ENCODE data around the gene EDC3. TPM values are rescaled to one million over a fixed set of nuclear protein-coding genes. Genes with fewer than 3 reads are reported as not detected.
A peak's percentile ranks its signal among the peaks of the same experiment; 100 is the strongest.

The EDC3 gene
- total RNA-seq, 5 donors from 2014 or later (not counting 1 experiment from before 2014, with no cell fraction given) = 31.8 to 49.4 (median 43.2) TPM

- WGBS (ENCODE audit: insufficient coverage) = no CpG with 5 or more reads among the region's 1 CpG
- no peaks in the 10 kb centered on the region for H3K27me3 Mint-ChIP-seq
- ATAC-seq (replicated peaks in 1 of 4) (no peak), DNase-seq (no peak)
- H3K4me1 ChIP-seq (ENCODE audit: control insufficient read depth in 1 of 2, extremely low read depth in 1 of 2, insufficient read depth in 2 of 2, low read length in 2 of 2) = no peaks in the 10 kb centered on the region
- H3K36me3 Mint-ChIP-seq = peaks cover 47% of the 10 kb centered on the region
- ChIA-PET CTCF (interaction anchor here (1.0 to 5.5 kb wide), 6 partner anchors 123 to 313 kb away, joined by 3 to 39 read pairs (median 6); no protein-coding TSS in a partner anchor), POLR2A (no interaction called here)
- peaks cover under 1 to 3% (median under 1%) of the 10 kb centered on the region in 3 donors for H3K4me1 Mint-ChIP-seq
- H3K9me3 ChIP-seq = no peaks in the 10 kb centered on the region
- H3K36me3 ChIP-seq (ENCODE audit: control insufficient read depth in 2 of 2, extremely low read depth in 1 of 2, insufficient read depth in 1 of 2, low read length in 1 of 2) = peaks cover 4 to 89% of the 10 kb centered on the region in 2 donors
- no peaks in the 10 kb centered on the region for H3K27me3 ChIP-seq (replicated peaks in 1 of 2; ENCODE audit: control insufficient read depth in 2 of 2, extremely low read depth in 1 of 2, insufficient read depth in 2 of 2, low read length in 1 of 2)
- no peak overlapping the region for H3K4me3 Mint-ChIP-seq
- H3K27ac ChIP-seq (ENCODE audit: low read length) = no peak overlapping the region
- H3K4me3 ChIP-seq (ENCODE audit: control insufficient read depth in 1 of 2, extremely low read depth in 1 of 2, low read length in 1 of 2) = no peak overlapping the region
- H3K27ac Mint-ChIP-seq = no peak overlapping the region
- H3K9me3 Mint-ChIP-seq = no peaks in the 10 kb centered on the region
These were observed 58.8 kb downstream of the EDC3 start for GRCh38 chr15:74636984-74637383.

DNA sequence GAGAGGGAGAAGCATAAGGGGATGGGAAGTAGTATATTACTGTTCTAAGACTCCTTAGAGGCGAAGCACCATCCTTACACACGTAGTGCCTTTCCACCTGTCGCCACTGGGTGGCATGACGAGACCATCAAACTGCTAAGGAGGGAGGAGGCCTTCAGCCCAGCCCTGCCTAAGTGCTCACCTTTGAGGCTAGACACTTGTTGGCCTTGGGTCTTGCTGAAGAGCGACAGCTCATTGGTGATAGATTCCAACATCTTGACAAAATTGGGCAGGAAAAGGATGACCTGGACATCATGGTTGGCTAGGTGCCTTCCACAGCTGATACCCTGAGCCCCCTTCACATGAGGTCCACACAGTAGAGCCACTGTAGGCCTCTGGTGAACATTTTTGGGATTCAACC is 60.6 kb downstream of the EDC3 start:
- no peaks in the 10 kb centered on the region for H3K9me3 Mint-ChIP-seq
- H3K36me3 Mint-ChIP-seq = peaks cover 42% of the 10 kb centered on the region
- H3K4me3 ChIP-seq (ENCODE audit: control insufficient read depth in 1 of 2, extremely low read depth in 1 of 2, low read length in 1 of 2) = no peak overlapping the region
- DNase-seq = peak; percentile 47 to 85 (median 66)
- no peak overlapping the region for H3K27ac ChIP-seq (ENCODE audit: low read length)
- no peak overlapping the region for H3K4me3 Mint-ChIP-seq
- H3K27ac Mint-ChIP-seq = no peak overlapping the region
- peaks cover 0 to 5% of the 10 kb centered on the region in 2 experiments for H3K4me1 ChIP-seq (ENCODE audit: control insufficient read depth in 1 of 2, extremely low read depth in 1 of 2, insufficient read depth in 2 of 2, low read length in 2 of 2)
- no peaks in the 10 kb centered on the region for H3K27me3 Mint-ChIP-seq
- ChIA-PET POLR2A (interaction anchor here in 1 of 2 donors (0.6 kb wide), 1 partner anchor 10 kb away, joined by 3 read pairs; no protein-coding TSS in a partner anchor), CTCF (interaction anchor here (0.5 to 5.5 kb wide), 17 partner anchors 10 to 361 kb away, joined by 3 to 47 read pairs (median 4); no protein-coding TSS in a partner anchor)
- peaks cover 4 to 7% (median 6%) of the 10 kb centered on the region in 3 donors for H3K4me1 Mint-ChIP-seq
- 50% methylated on average over 1 of the region's 5 CpGs for WGBS (ENCODE audit: insufficient coverage)
- peak; percentile 75 to 86 (median 84) for ATAC-seq (replicated peaks in 1 of 4)
- H3K36me3 ChIP-seq (ENCODE audit: control insufficient read depth in 2 of 2, extremely low read depth in 1 of 2, insufficient read depth in 1 of 2, low read length in 1 of 2) = peaks cover 4 to 90% of the 10 kb centered on the region in 2 donors
- H3K9me3 ChIP-seq = no peaks in the 10 kb centered on the region
- H3K27me3 ChIP-seq (replicated peaks in 1 of 2; ENCODE audit: control insufficient read depth in 2 of 2, extremely low read depth in 1 of 2, insufficient read depth in 2 of 2, low read length in 1 of 2) = no peaks in the 10 kb centered on the region

- Mint-ChIP-seq H3K9me3 (no peaks in the 10 kb centered on the region), H3K4me3 (no peak overlapping the region), H3K27me3 (no peaks in the 10 kb centered on the region), H3K4me1 (peaks cover 4 to 7% (median 6%) of the 10 kb centered on the region in 3 donors), H3K36me3 (peaks cover 43% of the 10 kb centered on the region), H3K27ac (no peak overlapping the region)
- Histone ChIP-seq H3K27me3 (replicated peaks in 1 of 2; ENCODE audit: control insufficient read depth in 2 of 2, extremely low read depth in 1 of 2, insufficient read depth in 2 of 2, low read length in 1 of 2) (no peaks in the 10 kb centered on the region), H3K9me3 (no peaks in the 10 kb centered on the region), H3K4me3 (ENCODE audit: control insufficient read depth in 1 of 2, extremely low read depth in 1 of 2, low read length in 1 of 2) (no peak overlapping the region), H3K27ac (ENCODE audit: low read length) (no peak overlapping the region), H3K4me1 (ENCODE audit: control insufficient read depth in 1 of 2, extremely low read depth in 1 of 2, insufficient read depth in 2 of 2, low read length in 2 of 2) (peaks cover 0 to 5% of the 10 kb centered on the region in 2 experiments), H3K36me3 (ENCODE audit: control insufficient read depth in 2 of 2, extremely low read depth in 1 of 2, insufficient read depth in 1 of 2, low read length in 1 of 2) (peaks cover 4 to 85% of the 10 kb centered on the region in 2 donors)
- DNase-seq = no peak
- no peak for ATAC-seq (replicated peaks in 1 of 4)
- CTCF ChIA-PET = interaction anchor here (0.5 to 5.5 kb wide), 13 partner anchors 9 to 939 kb away, joined by 3 to 47 read pairs (median 4); no protein-coding TSS in a partner anchor
- POLR2A ChIA-PET = interaction anchor here (0.6 to 0.7 kb wide), 3 partner anchors 26 to 177 kb away, joined by 3 to 7 read pairs (median 3); no protein-coding TSS in a partner anchor
- WGBS (ENCODE audit: insufficient coverage) = 84% methylated on average over 2 of the region's 2 CpGs
These were observed 62.0 kb downstream of the EDC3 start for GRCh38 chr15:74633781-74634180.

- H3K27ac ChIP-seq (ENCODE audit: low read length) = no peak overlapping the region
- peaks cover 7 to 13% (median 9%) of the 10 kb centered on the region in 3 donors for H3K4me1 Mint-ChIP-seq
- H3K9me3 Mint-ChIP-seq = no peaks in the 10 kb centered on the region
- H3K4me3 ChIP-seq (ENCODE audit: control insufficient read depth in 1 of 2, extremely low read depth in 1 of 2, low read length in 1 of 2) = no peak overlapping the region
- DNase-seq (no peak), ATAC-seq (replicated peaks in 1 of 4) (no peak)
- H3K27me3 Mint-ChIP-seq = no peaks in the 10 kb centered on the region
- H3K36me3 Mint-ChIP-seq = peaks cover 44% of the 10 kb centered on the region
- H3K36me3 ChIP-seq (ENCODE audit: control insufficient read depth in 2 of 2, extremely low read depth in 1 of 2, insufficient read depth in 1 of 2, low read length in 1 of 2) = peaks cover 4 to 90% of the 10 kb centered on the region in 2 donors
- no peaks in the 10 kb centered on the region for H3K9me3 ChIP-seq
- H3K27me3 ChIP-seq (replicated peaks in 1 of 2; ENCODE audit: control insufficient read depth in 2 of 2, extremely low read depth in 1 of 2, insufficient read depth in 2 of 2, low read length in 1 of 2) = no peaks in the 10 kb centered on the region
- H3K4me3 Mint-ChIP-seq = no peak overlapping the region
- H3K4me1 ChIP-seq (ENCODE audit: control insufficient read depth in 1 of 2, extremely low read depth in 1 of 2, insufficient read depth in 2 of 2, low read length in 2 of 2) = peaks cover 0 to 16% of the 10 kb centered on the region in 2 experiments
- POLR2A ChIA-PET = interaction anchor here in 1 of 2 donors (0.5 kb wide), 1 partner anchor 241 kb away, joined by 5 read pairs; no protein-coding TSS in a partner anchor
- WGBS (ENCODE audit: insufficient coverage) = 95% methylated on average over 9 of the region's 9 CpGs
- no peak overlapping the region for H3K27ac Mint-ChIP-seq
- CTCF ChIA-PET = interaction anchor here (0.7 to 5.5 kb wide), 12 partner anchors 9 to 160 kb away, joined by 3 to 47 read pairs (median 4); no protein-coding TSS in a partner anchor
These were observed 63.2 kb downstream of the EDC3 start for GRCh38 chr15:74632601-74633000.

DNA sequence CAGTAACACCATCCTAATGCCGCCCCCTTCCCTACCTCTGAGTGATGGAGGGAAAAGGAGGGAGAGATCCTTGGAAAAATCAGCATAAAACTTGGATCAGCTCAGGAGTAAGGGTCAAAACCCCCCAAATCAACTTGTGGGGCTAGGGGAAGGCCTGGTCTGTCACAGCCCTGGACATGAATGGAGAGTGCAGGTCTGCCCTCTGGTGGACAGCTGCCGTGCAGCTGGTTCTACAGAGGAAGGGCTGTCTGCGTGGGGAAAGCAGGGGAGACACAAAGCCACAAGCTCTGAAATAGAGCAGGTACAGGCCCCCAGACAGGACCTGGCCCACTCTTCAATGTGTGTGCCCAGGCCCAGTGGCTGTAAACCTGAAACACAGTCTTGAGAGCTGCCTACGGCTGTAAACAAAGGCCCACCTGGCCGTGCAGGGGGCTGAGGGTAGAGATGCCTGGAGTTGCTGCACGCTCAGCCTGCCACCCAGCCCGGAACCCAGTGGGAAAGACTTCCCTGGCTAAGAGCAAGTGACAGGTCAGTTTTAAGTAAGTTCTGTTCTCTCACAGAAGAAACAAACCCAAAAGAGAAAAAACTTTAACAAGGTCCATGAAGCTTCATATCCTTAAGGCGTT is 63.8 kb downstream of the EDC3 start:
- Histone ChIP-seq H3K4me3 (ENCODE audit: control insufficient read depth in 1 of 2, extremely low read depth in 1 of 2, low read length in 1 of 2) (no peak overlapping the region), H3K36me3 (ENCODE audit: control insufficient read depth in 2 of 2, extremely low read depth in 1 of 2, insufficient read depth in 1 of 2, low read length in 1 of 2) (peaks cover 4 to 90% of the 10 kb centered on the region in 2 donors), H3K4me1 (ENCODE audit: control insufficient read depth in 1 of 2, extremely low read depth in 1 of 2, insufficient read depth in 2 of 2, low read length in 2 of 2) (peaks cover 0 to 21% of the 10 kb centered on the region in 2 experiments), H3K27me3 (replicated peaks in 1 of 2; ENCODE audit: control insufficient read depth in 2 of 2, extremely low read depth in 1 of 2, insufficient read depth in 2 of 2, low read length in 1 of 2) (no peaks in the 10 kb centered on the region), H3K27ac (ENCODE audit: low read length) (no peak overlapping the region), H3K9me3 (no peaks in the 10 kb centered on the region)
- DNase-seq (peak in 31 of 35 experiments; percentile 26 to 71 (median 47)), ATAC-seq (replicated peaks in 1 of 4) (peak; percentile 46 to 61 (median 55))
- POLR2A ChIA-PET = interaction anchor here (0.6 kb wide), 2 partner anchors 15 to 228 kb away, joined by 3 read pairs; no protein-coding TSS in a partner anchor
- Mint-ChIP-seq H3K9me3 (no peaks in the 10 kb centered on the region), H3K4me1 (peaks cover 12 to 15% (median 13%) of the 10 kb centered on the region in 3 donors), H3K4me3 (no peak overlapping the region), H3K27ac (peak overlapping the region; percentile 20 to 39), H3K36me3 (peaks cover 48% of the 10 kb centered on the region), H3K27me3 (no peaks in the 10 kb centered on the region)
- CTCF ChIA-PET = interaction anchor here (0.6 to 2.7 kb wide), 11 partner anchors 10 to 142 kb away, joined by 3 to 16 read pairs (median 4); no protein-coding TSS in a partner anchor
- 71% methylated on average over 7 of the region's 8 CpGs for WGBS (ENCODE audit: insufficient coverage)

- Histone ChIP-seq H3K4me3 (ENCODE audit: control insufficient read depth in 1 of 2, extremely low read depth in 1 of 2, low read length in 1 of 2) (no peak overlapping the region), H3K9me3 (no peaks in the 10 kb centered on the region), H3K27me3 (replicated peaks in 1 of 2; ENCODE audit: control insufficient read depth in 2 of 2, extremely low read depth in 1 of 2, insufficient read depth in 2 of 2, low read length in 1 of 2) (no peaks in the 10 kb centered on the region), H3K4me1 (ENCODE audit: control insufficient read depth in 1 of 2, extremely low read depth in 1 of 2, insufficient read depth in 2 of 2, low read length in 2 of 2) (peaks cover 0 to 28% of the 10 kb centered on the region in 2 experiments), H3K36me3 (ENCODE audit: control insufficient read depth in 2 of 2, extremely low read depth in 1 of 2, insufficient read depth in 1 of 2, low read length in 1 of 2) (peaks cover 7 to 90% of the 10 kb centered on the region in 2 donors), H3K27ac (ENCODE audit: low read length) (no peak overlapping the region)
- Mint-ChIP-seq H3K27ac (no peak overlapping the region), H3K27me3 (no peaks in the 10 kb centered on the region), H3K4me1 (peaks cover 13 to 20% (median 16%) of the 10 kb centered on the region in 3 donors), H3K36me3 (peaks cover 45% of the 10 kb centered on the region), H3K4me3 (no peak overlapping the region), H3K9me3 (no peaks in the 10 kb centered on the region)
- no CpG with 5 or more reads among the region's 3 CpGs for WGBS (ENCODE audit: insufficient coverage)
- ChIA-PET POLR2A (interaction anchor here (0.6 kb wide), 2 partner anchors 15 to 228 kb away, joined by 3 read pairs; no protein-coding TSS in a partner anchor), CTCF (interaction anchor here (0.6 to 2.7 kb wide), 10 partner anchors 9 to 340 kb away, joined by 3 to 16 read pairs (median 4); no protein-coding TSS in a partner anchor)
- no peak for ATAC-seq (replicated peaks in 1 of 4)
- DNase-seq = no peak
These were observed 64.4 kb downstream of the EDC3 start for GRCh38 chr15:74631408-74631807.
